Upper lobe of left lung (tissue), 4 donors: ENCODE data around the gene KRT20.

ENCODE experiments used
- EP300 ChIP-seq, 4 donors: sonication (generic); formaldehyde crosslinking; IDR thresholded peaks; one replicate each; pipeline ENCODE4 v1.5.1; 2017; ENCODE audit warnings: antibody characterized with exemption in 4 of 4, control low read depth in 2 of 4
- POLR2A ChIP-seq, 4 donors: fragments of 450-650 bp; IDR thresholded peaks; one replicate each; pipeline ENCODE4 v1.5.1; 2016 to 2017; ENCODE audit warnings: antibody characterized with exemption in 4 of 4, mild to moderate bottlenecking in 2 of 4
- POLR2AphosphoS5 ChIP-seq, 2 donors: sonication (generic); formaldehyde crosslinking; IDR thresholded peaks; one replicate each; pipeline ENCODE4 v1.5.1; 2017; ENCODE audit warnings: antibody characterized with exemption in 2 of 2
- TF ChIP-seq, protein P1 (sequence below), 6 experiments: fragments of 450-650 bp in 4 of 6; fragments of 200-600 bp in 2 of 6; sonication (generic) in 2 of 6; IDR thresholded peaks; one replicate each; pipeline ENCODE4 v1.5.1; 2016 to 2019; ENCODE audit warnings: antibody characterized with exemption in 6 of 6

DNA sequence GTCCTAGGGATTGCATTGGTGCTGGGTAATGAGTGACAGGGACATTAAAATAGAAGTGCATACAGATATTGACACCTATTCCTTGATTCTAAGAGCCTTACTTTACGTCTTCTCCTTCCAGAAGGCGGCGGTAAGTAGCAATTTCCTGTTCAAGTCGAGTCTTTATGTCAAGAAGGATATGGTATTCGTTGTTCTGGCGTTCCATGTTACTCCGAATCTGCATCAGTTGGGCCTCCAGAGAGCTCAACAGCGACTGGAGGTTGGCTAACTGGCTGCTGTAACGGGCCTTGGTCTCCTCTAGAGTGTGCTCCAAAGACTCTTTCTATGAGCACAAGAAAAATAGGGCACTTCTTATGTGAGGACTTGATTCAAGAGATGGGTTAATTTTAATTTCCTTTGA is 7.0 kb downstream of the KRT20 start:
- TF ChIP-seq, protein P1, sequence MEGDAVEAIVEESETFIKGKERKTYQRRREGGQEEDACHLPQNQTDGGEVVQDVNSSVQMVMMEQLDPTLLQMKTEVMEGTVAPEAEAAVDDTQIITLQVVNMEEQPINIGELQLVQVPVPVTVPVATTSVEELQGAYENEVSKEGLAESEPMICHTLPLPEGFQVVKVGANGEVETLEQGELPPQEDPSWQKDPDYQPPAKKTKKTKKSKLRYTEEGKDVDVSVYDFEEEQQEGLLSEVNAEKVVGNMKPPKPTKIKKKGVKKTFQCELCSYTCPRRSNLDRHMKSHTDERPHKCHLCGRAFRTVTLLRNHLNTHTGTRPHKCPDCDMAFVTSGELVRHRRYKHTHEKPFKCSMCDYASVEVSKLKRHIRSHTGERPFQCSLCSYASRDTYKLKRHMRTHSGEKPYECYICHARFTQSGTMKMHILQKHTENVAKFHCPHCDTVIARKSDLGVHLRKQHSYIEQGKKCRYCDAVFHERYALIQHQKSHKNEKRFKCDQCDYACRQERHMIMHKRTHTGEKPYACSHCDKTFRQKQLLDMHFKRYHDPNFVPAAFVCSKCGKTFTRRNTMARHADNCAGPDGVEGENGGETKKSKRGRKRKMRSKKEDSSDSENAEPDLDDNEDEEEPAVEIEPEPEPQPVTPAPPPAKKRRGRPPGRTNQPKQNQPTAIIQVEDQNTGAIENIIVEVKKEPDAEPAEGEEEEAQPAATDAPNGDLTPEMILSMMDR (IDR thresholded peaks at IDR 0.05) = no peak
- TF ChIP-seq POLR2A (IDR thresholded peaks at IDR 0.05) (no peak), POLR2AphosphoS5 (IDR thresholded peaks at IDR 0.05) (no peak), EP300 (IDR thresholded peaks at IDR 0.05) (no peak)
